NCI-H146 (cell line): ENCODE measurements around the gene SBK2.

ENCODE experiments used
- DNase-seq: peaks from one replicate; lab custom pipeline; 2025; lab: John Stamatoyannopoulos, UW

Gene SBK2

GRCh38 chr19:55486043-55486970, 50.6 kb downstream of the SBK2 start:
- no peak for DNase-seq

- peak; percentile 51 for DNase-seq
Observed at GRCh38 chr19:55485439-55486011, 51.4 kb downstream of the SBK2 start.

GRCh38 chr19:55484593-55485438, 52.1 kb downstream of the SBK2 start, which contains the start of gene NAT14:
NAT14 (plus strand) TSS chr19:55485188; CDS start chr19:55485709, 521 bp downstream.
- DNase-seq, result peak; percentile 83

- no peak for DNase-seq
Observed at GRCh38 chr19:55483706-55484592, 53.0 kb downstream of the SBK2 start.

- DNase-seq, result no peak
Observed at GRCh38 chr19:55482967-55483705, 53.8 kb downstream of the SBK2 start.

- DNase-seq, result no peak
Observed at GRCh38 chr19:55482156-55482961, 54.6 kb downstream of the SBK2 start.

- DNase-seq, result no peak
Observed at GRCh38 chr19:55481794-55482155, 55.2 kb downstream of the SBK2 start.

GRCh38 chr19:55481148-55481793, 55.7 kb downstream of the SBK2 start:
- no peak for DNase-seq

GRCh38 chr19:55479451-55480230, 57.3 kb downstream of the SBK2 start:
- DNase-seq, result no peak

GRCh38 chr19:55479045-55479444, 57.9 kb downstream of the SBK2 start:
- DNase-seq, result no peak
